ENCODE results near the gene NFIC.
"Not testable (repeated sequence)": the region's sequence is repeated elsewhere in the genome, so short reads cannot be mapped to it uniquely, and the experiment has no call there.

Gene NFIC

DNA sequence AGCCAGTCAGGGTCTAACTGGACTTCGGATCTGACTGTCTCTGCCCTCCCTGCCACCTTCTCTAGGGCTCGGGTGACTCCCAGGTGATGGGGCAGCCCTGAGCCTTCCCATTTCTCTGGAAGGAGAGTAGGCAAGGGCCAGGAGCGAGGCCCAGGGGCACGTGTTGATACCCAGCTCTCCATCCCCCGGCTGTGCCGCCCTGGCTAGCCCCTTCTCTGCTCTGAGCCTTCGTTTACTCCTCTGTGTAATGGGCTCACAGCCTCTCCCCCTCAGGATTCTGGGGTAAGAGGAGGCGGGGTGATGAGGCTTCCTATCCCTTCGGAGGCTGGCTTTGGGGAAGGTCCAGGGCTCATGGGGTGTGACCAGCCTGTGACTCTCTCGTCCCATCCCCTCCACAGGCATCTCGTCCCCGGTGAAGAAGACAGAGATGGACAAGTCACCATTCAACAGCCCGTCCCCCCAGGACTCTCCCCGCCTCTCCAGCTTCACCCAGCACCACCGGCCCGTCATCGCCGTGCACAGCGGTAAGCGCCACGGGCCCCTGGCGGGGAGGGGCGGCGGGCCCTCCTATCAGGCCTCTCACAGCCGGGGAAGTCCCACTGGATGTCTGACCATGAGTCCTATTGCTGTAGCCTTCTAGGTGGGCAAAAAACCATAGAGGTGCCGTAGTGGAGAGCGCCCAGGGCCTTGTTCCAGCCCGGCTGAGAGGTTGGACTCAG is 82.4 kb downstream of the NFIC start:
- Histone ChIP-seq H3K9me3 (no peaks in the 10 kb centered on the region), H3K4me1 (ENCODE audit: control insufficient read depth in 1 of 2, insufficient read depth in 1 of 2, low read depth in 1 of 2, low read length in 1 of 2) (no peaks in the 10 kb centered on the region), H3K4me3 (ENCODE audit: low read depth in 1 of 2, low read length in 1 of 2) (no peak overlapping the region), H3K27me3 (no peaks in the 10 kb centered on the region), H3K36me3 (peaks cover 83% of the 10 kb centered on the region), H3K27ac (no peak overlapping the region)
- TF ChIP-seq, protein P1, sequence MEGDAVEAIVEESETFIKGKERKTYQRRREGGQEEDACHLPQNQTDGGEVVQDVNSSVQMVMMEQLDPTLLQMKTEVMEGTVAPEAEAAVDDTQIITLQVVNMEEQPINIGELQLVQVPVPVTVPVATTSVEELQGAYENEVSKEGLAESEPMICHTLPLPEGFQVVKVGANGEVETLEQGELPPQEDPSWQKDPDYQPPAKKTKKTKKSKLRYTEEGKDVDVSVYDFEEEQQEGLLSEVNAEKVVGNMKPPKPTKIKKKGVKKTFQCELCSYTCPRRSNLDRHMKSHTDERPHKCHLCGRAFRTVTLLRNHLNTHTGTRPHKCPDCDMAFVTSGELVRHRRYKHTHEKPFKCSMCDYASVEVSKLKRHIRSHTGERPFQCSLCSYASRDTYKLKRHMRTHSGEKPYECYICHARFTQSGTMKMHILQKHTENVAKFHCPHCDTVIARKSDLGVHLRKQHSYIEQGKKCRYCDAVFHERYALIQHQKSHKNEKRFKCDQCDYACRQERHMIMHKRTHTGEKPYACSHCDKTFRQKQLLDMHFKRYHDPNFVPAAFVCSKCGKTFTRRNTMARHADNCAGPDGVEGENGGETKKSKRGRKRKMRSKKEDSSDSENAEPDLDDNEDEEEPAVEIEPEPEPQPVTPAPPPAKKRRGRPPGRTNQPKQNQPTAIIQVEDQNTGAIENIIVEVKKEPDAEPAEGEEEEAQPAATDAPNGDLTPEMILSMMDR (IDR thresholded peaks at IDR 0.05), result no peak

DNA sequence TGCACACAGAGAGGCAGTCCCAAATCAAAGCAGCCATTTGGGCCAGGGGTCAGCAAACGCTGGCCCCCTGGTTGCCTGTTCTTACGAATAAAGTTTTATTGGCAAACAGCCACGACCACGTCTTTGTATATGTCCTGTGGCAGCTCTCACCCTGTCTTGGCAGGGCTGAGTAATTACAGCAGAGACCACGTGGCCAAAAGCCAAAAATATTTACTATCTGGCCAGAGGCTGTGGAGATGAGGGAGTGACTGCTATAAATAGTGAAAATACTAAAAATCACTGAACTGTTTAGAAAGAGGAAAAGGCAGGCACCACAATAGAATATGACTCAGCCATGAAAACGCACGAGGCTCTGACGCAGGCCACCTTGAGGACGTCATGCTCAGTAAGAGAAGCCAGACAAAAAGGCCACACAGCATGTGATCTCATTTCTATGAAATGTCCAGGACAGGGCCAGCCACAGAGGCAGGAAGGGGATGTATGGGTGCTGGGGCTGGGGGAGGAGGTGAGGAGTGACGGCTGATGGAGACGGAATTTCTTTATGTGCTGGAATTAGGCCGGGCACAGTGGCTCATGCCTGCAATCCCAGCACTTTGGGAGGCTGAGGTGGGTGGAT is 84.5 kb downstream of the NFIC start:
- H3K36me3 ChIP-seq, result peaks cover 85% of the 10 kb centered on the region
- TF ChIP-seq, protein P1 (IDR thresholded peaks at IDR 0.05), result no peak
- H3K4me3 ChIP-seq (ENCODE audit: low read depth in 1 of 2, low read length in 1 of 2), result no peak overlapping the region
- H3K27ac ChIP-seq, result no peak overlapping the region
- no peaks in the 10 kb centered on the region for H3K9me3 ChIP-seq
- H3K4me1 ChIP-seq (ENCODE audit: control insufficient read depth in 1 of 2, insufficient read depth in 1 of 2, low read depth in 1 of 2, low read length in 1 of 2), result no peaks in the 10 kb centered on the region
- H3K27me3 ChIP-seq, result no peaks in the 10 kb centered on the region

DNA sequence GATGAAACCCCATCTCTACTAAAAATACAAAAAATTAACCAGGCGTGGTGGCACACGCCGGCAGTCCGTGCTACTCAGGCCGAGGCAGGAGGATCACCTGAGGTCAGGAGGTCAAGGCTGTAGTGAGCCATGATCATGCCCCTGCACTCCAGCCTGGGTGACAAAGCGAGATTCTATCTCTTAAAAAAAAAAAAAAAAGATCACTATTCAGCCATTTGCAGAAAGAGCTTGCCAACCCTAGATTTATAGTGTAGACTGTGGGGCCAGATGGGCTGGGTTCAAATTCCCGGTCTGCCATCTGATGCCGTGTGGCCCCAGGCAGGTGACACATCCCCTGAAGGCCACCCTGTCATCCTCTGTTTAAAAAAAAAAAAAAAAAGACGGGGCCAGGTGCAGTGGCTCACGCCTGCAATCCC is 85.1 kb downstream of the NFIC start:
- H3K27ac ChIP-seq, result no peak overlapping the region
- H3K27me3 ChIP-seq, result no peaks in the 10 kb centered on the region
- peaks cover 85% of the 10 kb centered on the region for H3K36me3 ChIP-seq
- TF ChIP-seq, protein P1 (IDR thresholded peaks at IDR 0.05), result no peak
- H3K4me3 ChIP-seq (ENCODE audit: low read depth in 1 of 2, low read length in 1 of 2), result no peak overlapping the region
- no peaks in the 10 kb centered on the region for H3K9me3 ChIP-seq
- H3K4me1 ChIP-seq (ENCODE audit: control insufficient read depth in 1 of 2, insufficient read depth in 1 of 2, low read depth in 1 of 2, low read length in 1 of 2), result no peaks in the 10 kb centered on the region

DNA sequence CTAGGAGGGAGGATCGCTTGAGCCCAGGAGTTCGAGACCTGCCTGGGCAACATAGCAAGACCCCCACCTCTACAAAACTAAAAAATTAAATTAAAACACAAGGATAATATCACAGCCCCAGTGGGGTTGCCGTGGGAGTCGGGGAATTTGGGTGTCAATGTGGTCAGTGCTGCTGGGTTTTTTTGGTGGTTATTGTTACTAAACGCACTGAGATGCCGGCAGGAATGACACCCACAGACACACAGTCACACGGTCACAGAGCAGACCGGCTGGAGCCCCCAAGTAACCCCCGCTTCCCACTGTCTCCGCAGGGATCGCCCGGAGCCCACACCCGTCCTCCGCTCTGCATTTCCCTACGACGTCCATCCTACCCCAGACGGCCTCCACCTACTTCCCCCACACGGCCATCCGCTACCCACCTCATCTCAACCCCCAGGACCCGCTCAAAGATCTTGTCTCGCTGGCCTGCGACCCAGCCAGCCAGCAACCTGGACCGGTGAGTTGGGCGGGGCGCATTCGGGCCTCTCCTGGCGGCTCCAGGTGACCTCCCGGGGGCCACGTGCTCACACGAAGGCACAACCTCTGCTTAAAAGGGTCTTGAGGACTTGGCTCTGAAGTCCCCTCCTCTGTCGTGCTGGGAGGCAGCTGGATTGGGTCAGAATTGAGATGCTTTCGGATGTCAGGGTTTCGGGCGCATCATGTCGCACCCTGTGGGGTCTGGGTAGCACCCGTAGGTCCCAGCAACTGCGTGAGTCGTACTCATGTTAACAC is 86.0 kb downstream of the NFIC start:
- Histone ChIP-seq H3K27ac (no peak overlapping the region), H3K4me3 (ENCODE audit: low read depth in 1 of 2, low read length in 1 of 2) (no peak overlapping the region), H3K9me3 (no peaks in the 10 kb centered on the region), H3K4me1 (ENCODE audit: control insufficient read depth in 1 of 2, insufficient read depth in 1 of 2, low read depth in 1 of 2, low read length in 1 of 2) (no peaks in the 10 kb centered on the region), H3K27me3 (no peaks in the 10 kb centered on the region), H3K36me3 (peaks cover 88% of the 10 kb centered on the region)
- TF ChIP-seq, protein P1 (IDR thresholded peaks at IDR 0.05), result no peak

DNA sequence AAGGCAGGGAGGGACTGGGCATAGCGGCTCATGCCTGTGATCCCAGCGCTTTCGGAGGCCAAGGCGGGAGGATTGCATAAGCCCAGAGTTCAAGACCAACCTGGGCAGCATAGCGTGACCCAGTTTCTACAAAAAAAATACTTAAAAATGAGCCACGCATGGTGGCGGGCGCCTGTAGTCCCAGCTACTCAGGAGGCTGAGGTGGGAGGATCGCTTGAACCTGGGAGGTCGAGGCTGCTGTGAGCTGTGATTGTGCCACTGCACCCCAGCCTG is 86.5 kb downstream of the NFIC start:
- H3K27ac ChIP-seq; H3K4me3 ChIP-seq (ENCODE audit: low read depth in 1 of 2, low read length in 1 of 2); H3K27me3 ChIP-seq; H3K4me1 ChIP-seq (ENCODE audit: control insufficient read depth in 1 of 2, insufficient read depth in 1 of 2, low read depth in 1 of 2, low read length in 1 of 2); H3K9me3 ChIP-seq: not testable (repeated sequence)
- peaks cover 91% of the 10 kb centered on the region for H3K36me3 ChIP-seq

DNA sequence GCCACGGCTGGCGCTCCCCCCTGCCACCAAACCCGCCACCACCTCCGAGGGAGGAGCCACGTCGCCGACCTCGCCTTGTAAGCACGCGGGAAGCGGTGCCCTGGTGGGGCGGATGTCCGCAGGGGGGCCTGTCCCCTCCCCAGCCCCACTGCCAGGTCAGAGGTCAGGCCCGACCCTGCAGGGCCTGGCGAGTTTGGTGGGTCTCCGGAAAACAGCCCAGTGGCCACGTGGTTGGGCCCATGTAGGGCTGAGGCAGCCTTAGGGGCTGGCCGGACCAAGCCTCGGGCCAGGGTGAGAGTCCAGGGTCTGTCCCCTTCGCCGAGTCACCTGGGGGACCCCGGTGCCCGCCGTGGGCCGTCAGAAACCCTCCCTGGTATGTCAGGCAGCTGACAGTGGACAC is 87.5 kb downstream of the NFIC start:
- TF ChIP-seq, protein P1 (IDR thresholded peaks at IDR 0.05), result no peak
- Histone ChIP-seq H3K36me3 (peaks cover 93% of the 10 kb centered on the region), H3K4me1 (ENCODE audit: control insufficient read depth in 1 of 2, insufficient read depth in 1 of 2, low read depth in 1 of 2, low read length in 1 of 2) (no peaks in the 10 kb centered on the region), H3K9me3 (no peaks in the 10 kb centered on the region), H3K4me3 (ENCODE audit: low read depth in 1 of 2, low read length in 1 of 2) (no peak overlapping the region), H3K27me3 (no peaks in the 10 kb centered on the region), H3K27ac (no peak overlapping the region)
